Stimulated activated CD4-positive, alpha-beta T cell treated with anti-CD3 and anti-CD28 coated beads, Interleukin-12 subunit alpha, Interleukin-12 subunit beta, amount 100 ng/mL, for 48 hours (primary cell): ENCODE data around the gene ATN1.
"Not testable (repeated sequence)": the region's sequence is repeated elsewhere in the genome, so short reads cannot be mapped to it uniquely, and the experiment has no call there.

Experiments used
- DNase-seq, 3 donors: peaks; one replicate each; pipeline ENCODE4 v3.0.0-alpha.2; 2020; ENCODE audit warnings: low read depth in 2 of 3, low spot score in 1 of 3

ATN1 gene

DNA sequence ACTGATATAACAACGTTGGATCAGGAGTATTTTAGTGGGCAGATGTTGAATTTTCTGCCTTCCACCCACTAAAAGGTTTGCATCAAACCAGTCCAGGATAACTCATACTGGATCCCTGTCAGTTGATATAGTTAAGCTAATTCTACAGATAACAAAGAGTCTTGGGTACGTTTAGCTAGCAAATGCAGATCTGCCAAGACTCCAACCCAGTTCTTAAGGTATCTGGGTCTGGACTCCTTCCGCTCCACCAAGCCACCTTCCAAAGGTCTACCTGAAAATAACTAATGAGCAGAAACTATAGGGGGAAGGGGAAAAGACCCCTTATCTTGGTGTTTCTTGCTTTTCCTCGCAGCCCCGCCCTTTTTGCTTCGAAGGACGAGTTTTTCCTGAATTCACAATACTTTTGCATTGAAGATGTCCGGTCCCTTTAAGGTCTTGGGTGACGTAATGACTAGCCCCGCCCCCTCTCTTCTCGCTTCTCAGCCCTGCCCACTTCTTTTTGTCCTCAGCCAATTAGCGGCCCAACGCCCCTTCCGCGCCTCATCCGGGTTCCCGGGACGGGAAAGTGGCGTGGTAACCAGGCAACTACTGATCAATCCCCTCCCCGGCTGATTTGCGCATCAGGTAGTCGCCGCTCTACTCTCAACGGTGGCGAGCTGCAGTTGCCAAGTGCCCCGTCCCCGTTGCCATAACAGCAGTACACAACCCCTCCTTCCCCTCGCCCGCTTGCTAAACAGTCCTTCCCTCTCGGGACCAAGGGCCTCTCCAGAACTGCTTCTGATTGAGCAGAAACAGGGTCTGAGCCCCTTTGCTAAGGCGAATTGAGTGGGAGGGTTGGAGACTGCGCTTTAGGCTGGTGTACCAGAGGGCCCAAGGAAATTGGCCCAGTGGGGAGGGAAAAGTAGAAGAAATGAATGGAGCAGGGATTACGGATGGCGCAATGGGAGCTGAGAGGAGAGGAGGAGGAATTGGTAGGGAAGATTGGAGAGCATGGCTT lies 23.2 kb upstream of the ATN1 start, which contains the start of gene LRRC23:
TSS of gene LRRC23 (plus strand) at position 543 of the 997 bp plus-strand sequence. CDS start 812 bp downstream, outside the sequence.
- DNase-seq, result peak; percentile 96 to 98 (median 98)

GRCh38 chr12:6905414-6906040 lies 22.2 kb upstream of the ATN1 start:
- DNase-seq, result no peak

- not testable (repeated sequence) for DNase-seq
These were observed 19.6 kb upstream of the ATN1 start for GRCh38 chr12:6908141-6908540.

- no peak for DNase-seq
These were observed 18.2 kb upstream of the ATN1 start for GRCh38 chr12:6909421-6910145.

DNA sequence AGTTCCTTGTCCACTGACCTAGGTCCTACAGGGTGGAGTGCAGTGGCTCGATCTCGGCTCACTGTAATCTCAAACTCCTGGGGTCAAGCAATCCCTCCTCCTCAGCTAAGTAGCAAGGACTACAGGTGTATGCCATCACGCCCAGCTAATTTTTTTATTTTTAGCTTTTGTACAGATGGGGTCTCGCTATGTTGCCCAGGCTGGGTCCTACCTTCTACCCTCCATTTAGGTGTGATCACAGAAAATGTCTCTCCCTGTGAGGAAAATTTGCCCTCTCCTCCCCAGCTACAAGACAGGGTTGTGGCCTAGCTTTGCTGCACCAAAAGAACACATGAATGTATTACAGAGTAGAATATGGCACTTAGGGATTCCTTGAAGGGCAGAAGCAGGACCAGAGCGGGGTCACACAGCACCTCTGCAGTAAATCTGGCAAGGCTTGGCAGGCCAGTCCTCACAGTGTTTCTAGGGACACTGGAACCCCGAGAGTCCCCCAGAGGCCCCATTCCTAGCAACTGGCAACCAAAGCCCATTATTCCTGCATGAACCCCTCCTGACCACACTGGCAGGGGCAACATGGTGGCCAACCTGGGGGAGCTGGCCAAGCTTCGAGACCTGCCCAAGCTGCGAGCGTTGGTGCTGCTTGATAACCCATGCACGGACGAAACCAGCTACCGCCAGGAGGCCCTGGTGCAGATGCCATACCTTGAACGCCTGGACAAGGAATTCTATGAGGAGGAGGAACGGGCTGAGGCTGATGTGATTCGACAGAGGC lies 15.4 kb upstream of the ATN1 start:
- DNase-seq, result no peak

DNA sequence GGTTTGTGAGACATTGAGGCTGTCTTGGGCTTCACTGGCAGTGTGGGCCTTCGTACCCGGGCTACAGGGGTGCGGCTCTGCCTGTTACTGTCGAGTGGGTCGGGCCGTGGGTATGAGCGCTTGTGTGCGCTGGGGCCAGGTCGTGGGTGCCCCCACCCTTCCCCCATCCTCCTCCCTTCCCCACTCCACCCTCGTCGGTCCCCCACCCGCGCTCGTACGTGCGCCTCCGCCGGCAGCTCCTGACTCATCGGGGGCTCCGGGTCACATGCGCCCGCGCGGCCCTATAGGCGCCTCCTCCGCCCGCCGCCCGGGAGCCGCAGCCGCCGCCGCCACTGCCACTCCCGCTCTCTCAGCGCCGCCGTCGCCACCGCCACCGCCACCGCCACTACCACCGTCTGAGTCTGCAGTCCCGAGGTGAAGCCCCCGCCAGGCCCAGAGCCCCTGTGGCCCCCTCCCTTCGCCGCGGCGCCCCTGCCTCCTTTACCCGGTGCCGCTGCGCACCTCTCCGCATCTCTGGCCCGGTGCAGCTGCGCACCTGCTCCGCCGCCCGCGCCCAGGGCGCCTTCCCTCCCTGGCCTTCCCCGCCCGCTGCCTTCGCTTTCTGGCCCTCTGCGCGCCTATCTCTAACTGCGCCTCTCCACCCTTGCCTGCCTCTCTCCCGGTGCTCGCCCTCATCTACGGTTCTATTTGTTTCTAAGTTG lies 13.4 kb upstream of the ATN1 start, which contains the start of gene ENO2:
TSS of gene ENO2 (plus strand) at position 335 of the 701 bp plus-strand sequence. CDS start 1,253 bp downstream, outside the sequence.
- peak; percentile 63 to 76 (median 70) for DNase-seq

DNA sequence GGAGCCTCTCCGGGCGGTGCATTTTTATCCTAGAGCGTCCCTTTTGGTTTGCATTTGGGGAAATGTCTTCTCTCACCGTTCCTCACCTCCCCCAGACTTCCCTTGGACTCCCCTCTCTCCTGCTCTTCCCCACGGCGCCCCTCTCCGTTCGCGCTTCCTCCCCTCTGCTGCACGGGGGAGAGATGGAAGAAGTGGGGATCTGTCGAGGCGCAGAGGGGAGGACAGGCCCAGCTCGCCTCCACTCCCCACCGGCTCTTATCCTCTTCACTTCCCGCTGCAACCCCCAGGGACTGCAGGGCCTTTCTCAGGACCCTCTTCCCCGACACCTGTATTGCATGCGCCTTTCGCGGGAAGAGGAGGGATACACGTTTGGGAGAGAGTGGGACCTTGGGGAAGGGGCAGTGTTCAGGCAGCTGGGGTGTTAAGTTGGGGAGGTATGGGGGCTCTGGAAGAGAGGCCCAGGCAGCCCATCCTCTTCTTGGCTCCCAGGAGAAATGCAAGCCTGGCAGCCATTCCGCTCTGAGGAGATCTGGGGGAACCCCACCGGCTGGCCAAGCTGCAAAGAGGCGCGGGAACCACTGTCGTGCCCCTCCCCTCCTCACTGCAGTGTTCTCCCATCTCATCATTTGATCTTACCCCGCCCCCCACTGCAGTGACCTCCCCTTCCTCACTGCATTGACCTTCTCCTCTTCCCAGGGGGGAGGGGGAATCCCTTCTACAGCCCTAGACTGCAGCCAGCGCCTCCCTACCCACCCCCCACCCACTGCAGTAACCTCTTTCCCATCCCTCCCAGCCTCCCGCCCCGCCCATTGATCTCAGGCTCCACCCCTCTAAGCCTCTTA lies 12.6 kb upstream of the ATN1 start:
- DNase-seq, result no peak

- DNase-seq, result no peak
These were observed 11.9 kb upstream of the ATN1 start for GRCh38 chr12:6915789-6916285.

DNA sequence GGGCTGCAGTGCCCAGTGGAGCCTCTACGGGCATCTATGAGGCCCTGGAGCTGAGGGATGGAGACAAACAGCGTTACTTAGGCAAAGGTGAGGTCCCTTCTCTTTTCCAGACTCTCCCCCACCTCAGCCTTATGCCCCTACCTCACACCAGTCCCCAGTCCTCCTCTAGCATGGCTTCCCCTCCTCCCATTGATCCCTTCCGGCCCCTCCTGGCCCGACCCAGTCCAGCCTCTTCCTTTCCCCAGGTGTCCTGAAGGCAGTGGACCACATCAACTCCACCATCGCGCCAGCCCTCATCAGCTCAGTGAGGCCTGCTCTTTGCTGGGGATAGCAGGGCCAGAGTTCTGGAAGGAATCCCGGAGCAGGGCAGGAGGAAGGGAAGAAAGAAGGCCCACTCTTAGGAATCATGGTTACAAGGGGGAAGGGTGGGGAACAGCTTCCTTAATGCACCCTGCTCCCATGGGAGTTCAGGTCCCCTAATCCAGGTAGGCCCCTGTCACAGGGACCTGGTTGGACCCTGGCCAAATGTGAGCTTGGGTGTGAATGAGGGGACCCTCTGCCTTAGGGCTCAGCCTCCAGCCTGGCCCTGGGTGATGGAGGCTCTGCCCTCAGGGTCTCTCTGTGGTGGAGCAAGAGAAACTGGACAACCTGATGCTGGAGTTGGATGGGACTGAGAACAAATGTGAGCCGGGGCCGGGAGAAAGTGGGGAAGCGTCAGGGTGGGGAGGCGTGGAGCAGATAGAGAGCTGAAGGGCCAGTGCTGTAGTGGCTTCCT lies 11.1 kb upstream of the ATN1 start:
- no peak for DNase-seq

- DNase-seq, result no peak
These were observed 10.1 kb upstream of the ATN1 start for GRCh38 chr12:6917491-6918231.

DNA sequence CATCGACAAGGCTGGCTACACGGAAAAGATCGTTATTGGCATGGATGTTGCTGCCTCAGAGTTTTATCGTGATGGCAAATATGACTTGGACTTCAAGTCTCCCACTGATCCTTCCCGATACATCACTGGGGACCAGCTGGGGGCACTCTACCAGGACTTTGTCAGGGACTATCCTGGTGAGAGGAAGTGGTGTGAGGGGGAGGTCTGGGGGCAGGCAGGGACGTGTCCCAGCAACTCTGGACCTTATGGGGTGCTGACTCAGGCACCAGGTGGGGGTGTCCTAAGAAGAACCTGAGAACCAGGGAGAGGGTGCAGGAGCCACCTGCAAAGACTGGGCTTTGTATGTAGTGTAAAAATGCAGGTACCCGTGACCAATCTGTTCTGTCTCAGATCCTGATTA lies 8.2 kb upstream of the ATN1 start:
- DNase-seq, result no peak

DNA sequence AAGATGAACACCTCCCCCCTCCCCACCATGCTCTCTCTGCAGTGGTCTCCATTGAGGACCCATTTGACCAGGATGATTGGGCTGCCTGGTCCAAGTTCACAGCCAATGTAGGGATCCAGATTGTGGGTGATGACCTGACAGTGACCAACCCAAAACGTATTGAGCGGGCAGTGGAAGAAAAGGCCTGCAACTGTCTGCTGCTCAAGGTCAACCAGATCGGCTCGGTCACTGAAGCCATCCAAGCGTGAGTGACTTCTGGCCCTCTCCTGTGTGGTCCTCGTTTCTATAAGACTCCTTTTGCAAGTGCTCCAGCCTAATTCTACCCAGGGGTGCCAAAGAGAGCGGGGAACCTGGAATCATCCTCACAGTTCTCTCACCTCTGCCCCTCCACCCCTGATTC lies 6.2 kb upstream of the ATN1 start:
- DNase-seq, result no peak

DNA sequence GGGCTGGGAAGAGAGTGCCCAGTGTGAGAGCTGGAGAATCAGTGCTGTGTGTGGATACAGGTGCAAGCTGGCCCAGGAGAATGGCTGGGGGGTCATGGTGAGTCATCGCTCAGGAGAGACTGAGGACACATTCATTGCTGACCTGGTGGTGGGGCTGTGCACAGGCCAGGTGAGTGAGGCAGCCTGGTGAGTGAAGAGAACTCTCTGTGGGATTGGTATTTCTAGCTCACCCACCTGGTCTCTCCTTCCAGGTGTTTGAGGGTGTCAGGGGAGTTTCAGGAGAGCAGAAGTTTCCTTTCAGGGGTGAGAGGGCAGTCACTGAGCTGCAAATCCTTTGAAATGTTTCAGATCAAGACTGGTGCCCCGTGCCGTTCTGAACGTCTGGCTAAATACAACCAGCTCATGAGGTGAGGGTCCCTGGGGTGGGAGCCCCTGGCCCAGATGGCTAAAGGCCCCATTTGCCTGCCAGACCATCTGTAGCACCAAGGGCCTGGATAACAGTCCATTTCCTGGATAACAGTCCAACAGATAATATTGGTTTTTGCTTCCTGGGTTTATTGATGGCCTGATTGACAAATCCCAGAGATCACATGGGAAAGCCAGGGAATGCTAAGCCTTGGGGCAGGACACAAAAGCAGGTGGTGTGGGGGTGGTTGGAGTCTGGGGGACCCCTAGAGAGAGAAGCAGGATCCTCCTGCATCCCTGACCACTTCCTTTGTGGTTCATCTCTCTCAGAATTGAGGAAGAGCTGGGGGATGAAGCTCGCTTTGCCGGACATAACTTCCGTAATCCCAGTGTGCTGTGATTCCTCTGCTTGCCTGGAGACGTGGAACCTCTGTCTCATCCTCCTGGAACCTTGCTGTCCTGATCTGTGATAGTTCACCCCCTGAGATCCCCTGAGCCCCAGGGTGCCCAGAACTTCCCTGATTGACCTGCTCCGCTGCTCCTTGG lies 5.5 kb upstream of the ATN1 start:
- DNase-seq, result no peak

DNA sequence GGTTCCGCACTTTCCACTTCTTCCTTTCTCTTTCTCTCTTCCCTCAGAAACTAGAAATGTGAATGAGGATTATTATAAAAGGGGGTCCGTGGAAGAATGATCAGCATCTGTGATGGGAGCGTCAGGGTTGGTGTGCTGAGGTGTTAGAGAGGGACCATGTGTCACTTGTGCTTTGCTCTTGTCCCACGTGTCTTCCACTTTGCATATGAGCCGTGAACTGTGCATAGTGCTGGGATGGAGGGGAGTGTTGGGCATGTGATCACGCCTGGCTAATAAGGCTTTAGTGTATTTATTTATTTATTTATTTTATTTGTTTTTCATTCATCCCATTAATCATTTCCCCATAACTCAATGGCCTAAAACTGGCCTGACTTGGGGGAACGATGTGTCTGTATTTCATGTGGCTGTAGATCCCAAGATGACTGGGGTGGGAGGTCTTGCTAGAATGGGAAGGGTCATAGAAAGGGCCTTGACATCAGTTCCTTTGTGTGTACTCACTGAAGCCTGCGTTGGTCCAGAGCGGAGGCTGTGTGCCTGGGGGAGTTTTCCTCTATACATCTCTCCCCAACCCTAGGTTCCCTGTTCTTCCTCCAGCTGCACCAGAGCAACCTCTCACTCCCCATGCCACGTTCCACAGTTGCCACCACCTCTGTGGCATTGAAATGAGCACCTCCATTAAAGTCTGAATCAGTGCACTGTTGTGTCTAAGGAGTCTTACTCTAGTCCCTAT lies 4.6 kb upstream of the ATN1 start:
- DNase-seq, result no peak

GRCh38 chr12:6923851-6924250 lies 3.9 kb upstream of the ATN1 start:
- no peak for DNase-seq

GRCh38 chr12:6925239-6925539 lies 2.6 kb upstream of the ATN1 start:
- no peak for DNase-seq
